ENCODE measurements around the gene FBXO5.

FBXO5 gene

DNA sequence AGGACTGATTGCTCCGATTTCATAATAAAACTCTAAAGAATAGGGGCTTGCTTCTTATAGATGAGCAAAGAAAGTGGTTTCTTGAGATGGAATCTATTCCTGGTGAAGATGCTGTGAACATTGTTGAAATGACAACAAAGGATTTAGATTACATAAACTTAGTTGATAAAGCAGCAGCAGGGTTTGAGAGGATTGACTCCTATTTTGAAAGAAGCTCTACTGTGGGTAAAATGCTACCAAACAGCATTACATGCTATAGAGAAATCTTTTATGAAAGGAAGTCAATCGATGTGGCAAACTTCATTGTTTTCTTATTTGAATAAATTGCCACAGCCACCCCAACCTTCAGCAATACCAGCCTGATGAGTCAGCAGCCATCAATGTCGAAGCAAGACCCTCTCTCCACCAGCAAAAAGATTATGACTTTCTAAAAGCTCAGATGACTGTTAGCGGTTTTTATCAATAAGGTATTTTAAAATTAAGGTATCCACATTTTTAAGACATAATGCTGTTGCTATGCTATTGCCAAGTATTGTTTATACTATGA, 32.3 kb upstream of the FBXO5 start:
- H3K4me1 ChIP-seq (ENCODE audit: control insufficient read depth, low read length), result no peaks in the 10 kb centered on the region
- H3K79me2 ChIP-seq (ENCODE audit: control insufficient read depth, low read length), result no peaks in the 10 kb centered on the region
- no peaks in the 10 kb centered on the region for H3K36me3 ChIP-seq (ENCODE audit: control insufficient read depth, low read length)
- no peaks in the 10 kb centered on the region for H3F3A ChIP-seq (ENCODE audit: control insufficient read depth, insufficient read depth)
- H3K9me2 ChIP-seq (replicated peaks; ENCODE audit: control insufficient read depth, low read length), result no peaks in the 10 kb centered on the region
- peaks cover 8% of the 10 kb centered on the region for H3K27me3 ChIP-seq (ENCODE audit: control insufficient read depth, low read length)
- no peaks in the 10 kb centered on the region for H4K20me1 ChIP-seq (ENCODE audit: control insufficient read depth, insufficient read depth, low read depth, low read length)
- no peak overlapping the region for H3K4me3 ChIP-seq (ENCODE audit: low read length)
- no peak overlapping the region for H3K27ac ChIP-seq (ENCODE audit: low read depth, low read length)
- no peak for TF ChIP-seq EZH2phosphoT487 (IDR thresholded peaks at IDR 0.05; ENCODE audit: borderline replicate concordance, low read length)
- TF ChIP-seq, protein P1, sequence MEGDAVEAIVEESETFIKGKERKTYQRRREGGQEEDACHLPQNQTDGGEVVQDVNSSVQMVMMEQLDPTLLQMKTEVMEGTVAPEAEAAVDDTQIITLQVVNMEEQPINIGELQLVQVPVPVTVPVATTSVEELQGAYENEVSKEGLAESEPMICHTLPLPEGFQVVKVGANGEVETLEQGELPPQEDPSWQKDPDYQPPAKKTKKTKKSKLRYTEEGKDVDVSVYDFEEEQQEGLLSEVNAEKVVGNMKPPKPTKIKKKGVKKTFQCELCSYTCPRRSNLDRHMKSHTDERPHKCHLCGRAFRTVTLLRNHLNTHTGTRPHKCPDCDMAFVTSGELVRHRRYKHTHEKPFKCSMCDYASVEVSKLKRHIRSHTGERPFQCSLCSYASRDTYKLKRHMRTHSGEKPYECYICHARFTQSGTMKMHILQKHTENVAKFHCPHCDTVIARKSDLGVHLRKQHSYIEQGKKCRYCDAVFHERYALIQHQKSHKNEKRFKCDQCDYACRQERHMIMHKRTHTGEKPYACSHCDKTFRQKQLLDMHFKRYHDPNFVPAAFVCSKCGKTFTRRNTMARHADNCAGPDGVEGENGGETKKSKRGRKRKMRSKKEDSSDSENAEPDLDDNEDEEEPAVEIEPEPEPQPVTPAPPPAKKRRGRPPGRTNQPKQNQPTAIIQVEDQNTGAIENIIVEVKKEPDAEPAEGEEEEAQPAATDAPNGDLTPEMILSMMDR (IDR thresholded peaks at IDR 0.05; ENCODE audit: low read depth, low read length, poor library complexity, severe bottlenecking), result no peak
- H3K9me3 ChIP-seq (ENCODE audit: control insufficient read depth, insufficient read depth, low read length), result no peaks in the 10 kb centered on the region
- H3K4me2 ChIP-seq (ENCODE audit: low read length), result no peak overlapping the region

DNA sequence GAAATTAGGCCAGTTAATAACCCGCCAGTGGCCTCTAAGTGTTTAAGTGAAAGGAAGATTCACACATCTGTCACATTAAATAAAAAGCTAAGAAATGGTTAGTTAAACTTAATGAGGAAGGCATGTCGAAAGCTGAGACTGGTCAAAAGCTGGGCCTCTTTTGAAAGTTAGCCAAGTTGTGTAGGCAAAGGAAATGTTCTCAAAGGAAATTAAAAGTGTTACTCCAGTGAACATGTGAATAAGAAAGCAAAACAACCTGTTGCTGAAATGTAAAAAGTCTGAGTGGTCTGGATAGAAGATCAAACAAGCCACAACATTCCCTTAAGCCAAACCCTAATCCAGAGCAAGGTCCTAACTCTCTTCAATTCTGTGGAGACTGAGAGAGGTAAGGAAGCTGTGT, 30.6 kb upstream of the FBXO5 start:
- Histone ChIP-seq H3K27ac (ENCODE audit: low read depth, low read length) (no peak overlapping the region), H3K27me3 (ENCODE audit: control insufficient read depth, low read length) (peaks cover 8% of the 10 kb centered on the region), H3K36me3 (ENCODE audit: control insufficient read depth, low read length) (no peaks in the 10 kb centered on the region), H3F3A (ENCODE audit: control insufficient read depth, insufficient read depth) (no peaks in the 10 kb centered on the region), H4K20me1 (ENCODE audit: control insufficient read depth, insufficient read depth, low read depth, low read length) (no peaks in the 10 kb centered on the region), H3K4me2 (ENCODE audit: low read length) (no peak overlapping the region), H3K4me3 (ENCODE audit: low read length) (no peak overlapping the region), H3K9me2 (replicated peaks; ENCODE audit: control insufficient read depth, low read length) (no peaks in the 10 kb centered on the region), H3K4me1 (ENCODE audit: control insufficient read depth, low read length) (no peaks in the 10 kb centered on the region), H3K79me2 (ENCODE audit: control insufficient read depth, low read length) (no peaks in the 10 kb centered on the region), H3K9me3 (ENCODE audit: control insufficient read depth, insufficient read depth, low read length) (no peaks in the 10 kb centered on the region)
- TF ChIP-seq, protein P1 (IDR thresholded peaks at IDR 0.05; ENCODE audit: low read depth, low read length, poor library complexity, severe bottlenecking), result no peak
- TF ChIP-seq EZH2phosphoT487 (IDR thresholded peaks at IDR 0.05; ENCODE audit: borderline replicate concordance, low read length), result no peak

DNA sequence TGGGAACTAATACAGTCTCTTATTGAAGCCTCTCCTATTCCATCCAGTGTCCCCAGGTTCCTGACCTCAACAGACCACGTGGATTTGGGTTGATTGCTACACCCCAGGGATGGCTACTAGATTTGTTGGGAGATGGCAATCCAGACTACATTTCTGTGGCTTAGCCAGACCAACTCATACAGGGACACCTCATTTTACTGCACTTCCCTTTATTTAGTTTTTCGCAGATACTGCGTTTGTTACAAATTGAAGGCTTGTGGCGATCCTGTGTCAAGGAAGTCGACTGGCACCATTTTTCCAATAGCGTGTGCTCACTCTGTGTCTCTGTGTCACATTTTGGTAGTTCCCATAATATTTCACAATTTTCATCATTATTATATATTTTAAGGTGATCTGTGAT, 30.0 kb upstream of the FBXO5 start:
- H3K9me2 ChIP-seq (replicated peaks; ENCODE audit: control insufficient read depth, low read length), result no peaks in the 10 kb centered on the region

More for the DNA sequence above, 30.0 kb upstream of the FBXO5 start:
- H3K27ac ChIP-seq (ENCODE audit: low read depth, low read length), result no peak overlapping the region
- no peaks in the 10 kb centered on the region for H3F3A ChIP-seq (ENCODE audit: control insufficient read depth, insufficient read depth)
- H4K20me1 ChIP-seq (ENCODE audit: control insufficient read depth, insufficient read depth, low read depth, low read length), result no peaks in the 10 kb centered on the region
- H3K4me2 ChIP-seq (ENCODE audit: low read length), result no peak overlapping the region
- no peaks in the 10 kb centered on the region for H3K9me3 ChIP-seq (ENCODE audit: control insufficient read depth, insufficient read depth, low read length)
- H3K4me1 ChIP-seq (ENCODE audit: control insufficient read depth, low read length), result no peaks in the 10 kb centered on the region
- no peaks in the 10 kb centered on the region for H3K36me3 ChIP-seq (ENCODE audit: control insufficient read depth, low read length)
- peaks cover 8% of the 10 kb centered on the region for H3K27me3 ChIP-seq (ENCODE audit: control insufficient read depth, low read length)
- TF ChIP-seq, protein P1 (IDR thresholded peaks at IDR 0.05; ENCODE audit: low read depth, low read length, poor library complexity, severe bottlenecking), result no peak
- TF ChIP-seq EZH2phosphoT487 (IDR thresholded peaks at IDR 0.05; ENCODE audit: borderline replicate concordance, low read length), result no peak
- H3K79me2 ChIP-seq (ENCODE audit: control insufficient read depth, low read length), result no peaks in the 10 kb centered on the region
- no peak overlapping the region for H3K4me3 ChIP-seq (ENCODE audit: low read length)
